Sigmoid colon (tissue), 7 donors: Measurements from ENCODE around the gene ERMARD. TPM values are rescaled to one million over a fixed set of nuclear protein-coding genes. Genes with fewer than 3 reads are reported as not detected.

Source experiments
- DNase-seq: peaks from one replicate; pipeline ENCODE4 v3.0.0-alpha.2; 2019
- H3K27ac ChIP-seq, 4 donors: fragments of 200-600 bp; sonication (generic); one replicate each; pipeline ENCODE4 v1.5.1; 2016 to 2019; ENCODE audit warnings: mild to moderate bottlenecking in 1 of 4
- H3K27me3 ChIP-seq, 3 donors: fragments of 200-600 bp; sonication (generic); one replicate each; pipeline ENCODE4 v1.5.1; 2019; ENCODE audit warnings: mild to moderate bottlenecking in 1 of 3
- H3K36me3 ChIP-seq, 4 donors: fragments of 200-600 bp; sonication (generic); one replicate each; pipeline ENCODE4 v1.5.1; 2016 to 2019
- H3K4me1 ChIP-seq, 4 donors: fragments of 200-600 bp; sonication (generic); one replicate each; pipeline ENCODE4 v1.5.1; 2017 to 2019
- H3K4me3 ChIP-seq, 4 donors: fragments of 200-600 bp; sonication (generic); one replicate each; pipeline ENCODE4 v1.5.1; 2017 to 2019; ENCODE audit warnings: mild to moderate bottlenecking in 2 of 4, moderate library complexity in 1 of 4
- H3K9me3 ChIP-seq, 4 donors: fragments of 200-600 bp in 3 of 4; sonication (generic) in 3 of 4; one replicate each; pipeline versions ENCODE4 v1.5.1 to v1.6.1; 2013 to 2019
- EP300 ChIP-seq, 4 donors: sonication (generic); formaldehyde crosslinking; IDR thresholded peaks; one replicate each; pipeline ENCODE4 v1.6.1; 2017; ENCODE audit warnings: antibody characterized with exemption in 4 of 4
- POLR2A ChIP-seq, 2 donors: fragments of 450-650 bp; IDR thresholded peaks; one replicate each; pipeline ENCODE4 v1.6.1; 2016; ENCODE audit warnings: antibody characterized with exemption in 2 of 2, mild to moderate bottlenecking in 2 of 2, moderate library complexity in 2 of 2
- POLR2AphosphoS5 ChIP-seq, 4 donors: sonication (generic); formaldehyde crosslinking; IDR thresholded peaks; one replicate each; pipeline ENCODE4 v1.6.1; 2017; ENCODE audit warnings: antibody characterized with exemption in 4 of 4
- whole genome bisulfite sequencing, 2 donors: extraction: QIAGEN DNeasy Blood & Tissue Kit; methylation state at CpG; one replicate each; pipeline ENCODE4 v1.1.7; 2013; 5-methylcytosine and 5-hydroxymethylcytosine counted together
- intact Hi-C: fragments of 100-400 bp; cut with DNase I; formaldehyde crosslinking; loops from one replicate; pipeline ENCODE4 v1.15.1; 2023
- polyA plus RNA-seq, 3 donors: library from polyadenylated mRNA; stranded (reverse); fragments of 200-250 nt; gene quantifications; one replicate each; pipeline ENCODE4 v1.2.3, GENCODE V29; 2013
- total RNA-seq, 4 donors: library from RNA; depleted of rRNA; stranded (reverse); fragments of >200 nt; gene quantifications; one replicate each; pipeline ENCODE4 v1.1.0, GENCODE V29; 2016
- TF ChIP-seq, protein P1 (sequence below), 4 experiments: fragments of 450-650 bp in 3 of 4; fragments of 200-600 bp in 1 of 4; IDR thresholded peaks; one replicate each; pipeline ENCODE4 v1.5.1; 2016 to 2019; ENCODE audit warnings: antibody characterized with exemption in 4 of 4, mild to moderate bottlenecking in 3 of 4, moderate library complexity in 2 of 4
- donor health status: healthy with polysubstance abuse.
- donor health status: Bipolar disorder and iron deficiency.
- donor health status: healthy.

Gene ERMARD
- total and polyA plus RNA-seq, 7 donors: 9.0 to 32.4 (median 18.2) TPM

DNA sequence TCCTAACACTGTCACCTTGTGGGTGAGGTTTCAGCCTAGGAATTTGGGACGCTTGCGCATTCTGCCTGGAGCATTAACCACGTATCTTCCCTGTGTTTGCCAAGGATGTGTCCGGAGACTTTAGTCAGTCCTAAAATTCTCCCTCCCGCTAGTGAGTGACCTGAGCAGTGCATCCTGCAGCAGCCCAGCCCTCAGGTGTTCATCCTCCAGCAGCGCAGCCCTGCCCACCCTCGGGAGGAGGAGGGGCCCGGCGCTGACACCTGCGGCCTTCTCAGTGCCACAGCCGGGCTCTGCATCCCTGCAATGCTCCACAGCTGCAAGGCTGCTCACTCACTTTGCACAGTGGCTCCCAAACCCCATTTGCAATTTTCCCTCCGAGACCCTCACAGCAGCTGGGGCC, 79.5 kb downstream of the ERMARD start:
- no peak overlapping the region for H3K27ac ChIP-seq
- WGBS, 2 donors: 54 to 82% methylated on average over 12 of the region's 12 CpGs
- H3K4me3 ChIP-seq: no peak overlapping the region
- H3K9me3 ChIP-seq: no peaks in the 10 kb centered on the region
- no peaks in the 10 kb centered on the region for H3K36me3 ChIP-seq
- H3K4me1 ChIP-seq: peaks cover 0 to 6% (median 0%) of the 10 kb centered on the region in 4 donors
- intact Hi-C loops: loop anchor here (2.0 to 5.0 kb wide), 2 partner anchors 458 to 696 kb away; no protein-coding TSS in a partner anchor
- TF ChIP-seq EP300 (IDR thresholded peaks at IDR 0.05): no peak
- no peak for TF ChIP-seq POLR2AphosphoS5 (IDR thresholded peaks at IDR 0.05)
- TF ChIP-seq, protein P1, sequence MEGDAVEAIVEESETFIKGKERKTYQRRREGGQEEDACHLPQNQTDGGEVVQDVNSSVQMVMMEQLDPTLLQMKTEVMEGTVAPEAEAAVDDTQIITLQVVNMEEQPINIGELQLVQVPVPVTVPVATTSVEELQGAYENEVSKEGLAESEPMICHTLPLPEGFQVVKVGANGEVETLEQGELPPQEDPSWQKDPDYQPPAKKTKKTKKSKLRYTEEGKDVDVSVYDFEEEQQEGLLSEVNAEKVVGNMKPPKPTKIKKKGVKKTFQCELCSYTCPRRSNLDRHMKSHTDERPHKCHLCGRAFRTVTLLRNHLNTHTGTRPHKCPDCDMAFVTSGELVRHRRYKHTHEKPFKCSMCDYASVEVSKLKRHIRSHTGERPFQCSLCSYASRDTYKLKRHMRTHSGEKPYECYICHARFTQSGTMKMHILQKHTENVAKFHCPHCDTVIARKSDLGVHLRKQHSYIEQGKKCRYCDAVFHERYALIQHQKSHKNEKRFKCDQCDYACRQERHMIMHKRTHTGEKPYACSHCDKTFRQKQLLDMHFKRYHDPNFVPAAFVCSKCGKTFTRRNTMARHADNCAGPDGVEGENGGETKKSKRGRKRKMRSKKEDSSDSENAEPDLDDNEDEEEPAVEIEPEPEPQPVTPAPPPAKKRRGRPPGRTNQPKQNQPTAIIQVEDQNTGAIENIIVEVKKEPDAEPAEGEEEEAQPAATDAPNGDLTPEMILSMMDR (IDR thresholded peaks at IDR 0.05): no peak
- TF ChIP-seq POLR2A (IDR thresholded peaks at IDR 0.05): no peak
- H3K27me3 ChIP-seq: peaks cover 0 to 18% (median 0%) of the 10 kb centered on the region in 3 donors
- DNase-seq: no peak

Other genes starting within 250 kb of the ERMARD start
- 10 to 100 TPM; 20.0 to 46.0 (median 24.6) TPM for gene WDR27, start 49.6 kb upstream of the ERMARD start, total RNA-seq
- 10 to 100 TPM in 1 of 3 donors, 1 to 10 TPM in 2; 1.2 to 18.1 (median 1.6) TPM for gene WDR27, start 49.6 kb upstream of the ERMARD start, polyA plus RNA-seq
- 10 to 100 TPM; 22.7 to 33.6 (median 30.3) TPM for gene C6orf120, start 49.5 kb upstream of the ERMARD start, total RNA-seq
- gene C6orf120, start 49.5 kb upstream of the ERMARD start, polyA plus RNA-seq: 10 to 100 TPM; 10.2 to 12.2 (median 10.8) TPM
- gene PHF10, start 27.1 kb upstream of the ERMARD start, total RNA-seq: 10 to 100 TPM; 64.8 to 76.3 (median 72.0) TPM
- 10 to 100 TPM; 19.4 to 41.0 (median 27.6) TPM for gene PHF10, start 27.1 kb upstream of the ERMARD start, polyA plus RNA-seq
- 1 to 10 TPM; 1.4 to 2.2 (median 2.1) TPM for gene DYNLT2, start 50 bp upstream of the ERMARD start, total RNA-seq
- 1 to 10 TPM in 1 of 3 donors, under 1 TPM in 2; 0.46 to 1.9 (median 0.60) TPM for gene DYNLT2, start 50 bp upstream of the ERMARD start, polyA plus RNA-seq